Measurements from ENCODE around the gene ARAP1.

ARAP1 gene

GRCh38 chr11:72679869-72680268 is 72.3 kb downstream of the ARAP1 start:
- no peak for DNase-seq

- DNase-seq = no peak
Measured at GRCh38 chr11:72678524-72678923, 73.7 kb downstream of the ARAP1 start.

- DNase-seq = no peak
Measured at GRCh38 chr11:72676861-72677341, 75.3 kb downstream of the ARAP1 start.

- DNase-seq = no peak
Measured at GRCh38 chr11:72675221-72675620, 77.0 kb downstream of the ARAP1 start.

GRCh38 chr11:72673943-72674828 is 78.0 kb downstream of the ARAP1 start, which contains the start of gene PDE2A:
TSS of gene PDE2A (minus strand) at chr11:72674422. CDS start at chr11:72674207, 215 bp downstream.
- no peak for DNase-seq

GRCh38 chr11:72673284-72673942 is 78.8 kb downstream of the ARAP1 start:
- DNase-seq = no peak

GRCh38 chr11:72672597-72673238 is 79.5 kb downstream of the ARAP1 start:
- no peak for DNase-seq

GRCh38 chr11:72671152-72672099 is 80.8 kb downstream of the ARAP1 start:
- DNase-seq = no peak

- no peak for DNase-seq
Measured at GRCh38 chr11:72670041-72670440, 82.2 kb downstream of the ARAP1 start.

- DNase-seq = no peak
Measured at GRCh38 chr11:72669527-72669926, 82.7 kb downstream of the ARAP1 start.

- no peak for DNase-seq
Measured at GRCh38 chr11:72668629-72669347, 83.4 kb downstream of the ARAP1 start.

GRCh38 chr11:72665911-72666472 is 86.2 kb downstream of the ARAP1 start:
- DNase-seq = no peak

- DNase-seq = no peak
Measured at GRCh38 chr11:72662036-72662435, 90.2 kb downstream of the ARAP1 start.

- no peak for DNase-seq
Measured at GRCh38 chr11:72661486-72661885, 90.7 kb downstream of the ARAP1 start.

GRCh38 chr11:72658989-72659640 is 93.1 kb downstream of the ARAP1 start:
- DNase-seq = no peak

- no peak for DNase-seq
Measured at GRCh38 chr11:72657411-72658100, 94.7 kb downstream of the ARAP1 start.

- DNase-seq = no peak
Measured at GRCh38 chr11:72655896-72656464, 96.2 kb downstream of the ARAP1 start.

GRCh38 chr11:72655014-72655413 is 97.2 kb downstream of the ARAP1 start:
- no peak for DNase-seq

- no peak for DNase-seq
Measured at GRCh38 chr11:72653649-72654048, 98.6 kb downstream of the ARAP1 start.
